ENCODE results near the gene GPC2. TPM values are rescaled to one million over a fixed set of nuclear protein-coding genes. Genes with fewer than 3 reads are reported as not detected.

The GPC2 gene
- total and polyA plus RNA-seq, 2 donors (not counting 3 experiments of a cell fraction or from before 2014, with no cell fraction given): 9.2 to 17.5 TPM

- Histone ChIP-seq H3K4me1 (ENCODE audit: control insufficient read depth, extremely low read depth, insufficient read depth, low read length) (peaks cover 11% of the 10 kb centered on the region), H3K4me3 (replicated peaks in 1 of 3; ENCODE audit: insufficient read depth in 1 of 3, low read depth in 1 of 3, low read length in 3 of 3) (no peak overlapping the region), H3K79me2 (ENCODE audit: control insufficient read depth, insufficient read depth, low read length) (peaks cover 10% of the 10 kb centered on the region), H3K9me1 (replicated peaks; ENCODE audit: control insufficient read depth, extremely low read depth, insufficient read depth, low read length) (no peaks in the 10 kb centered on the region), H3K4me2 (ENCODE audit: insufficient read depth, low read length) (peak overlapping the region; percentile 67), H2AFZ (ENCODE audit: low read depth, low read length) (no peak overlapping the region), H3K36me3 (ENCODE audit: control insufficient read depth in 2 of 2, extremely low read depth in 1 of 2, insufficient read depth in 2 of 2, low read length in 2 of 2) (peaks cover 0 to 2% of the 10 kb centered on the region in 2 experiments), H3K27ac (ENCODE audit: insufficient read depth, low read depth, low read length) (no peak overlapping the region), H4K20me1 (replicated peaks; ENCODE audit: control insufficient read depth, extremely low read depth, insufficient read depth, low read length) (no peaks in the 10 kb centered on the region), H3K9me3 (replicated peaks; ENCODE audit: control insufficient read depth, insufficient read depth, low read length) (no peaks in the 10 kb centered on the region), H3K27me3 (ENCODE audit: control insufficient read depth in 2 of 2, insufficient read depth in 2 of 2, low read length in 2 of 2) (no peaks in the 10 kb centered on the region), H3K9ac (replicated peaks; ENCODE audit: extremely low read depth, insufficient read depth, low read length) (no peak overlapping the region)
- DNase-seq (ENCODE audit: low read depth, low spot score) (no peak), FAIRE-seq (no peak)
- intact Hi-C loops (cut with micrococcal nuclease): loop anchor here (1.0 kb wide), 1 partner anchor 14 kb away; no protein-coding TSS in a partner anchor
- POLR2A ChIA-PET: no interaction called here
- no TSS peak for BruUV-seq (replicated peaks)
- CTCF ChIA-PET: interaction anchor here (1.0 to 1.6 kb wide), 3 partner anchors 10 to 127 kb away, joined by 3 to 4 read pairs (median 3); partner anchors contain the start of genes AP4M1 and MCM7
- dilution Hi-C loops (cut with MboI; ENCODE audit: extremely low pct_ligation_motif_present, low sequenced_read_pairs): no loop called here
- no peak for TF ChIP-seq GATA2 (IDR thresholded peaks at IDR 0.05; ENCODE audit: insufficient read depth, insufficient read length, low read depth, low read length)
- TF ChIP-seq MAX (IDR thresholded peaks at IDR 0.05; ENCODE audit: insufficient read depth, insufficient read length): no peak
- no peak for TF ChIP-seq EZH2 (IDR thresholded peaks at IDR 0.05; ENCODE audit: borderline replicate concordance, low read depth, low read length, severe bottlenecking)
- TF ChIP-seq JUN (IDR thresholded peaks at IDR 0.05; ENCODE audit: borderline replicate concordance, insufficient read depth, insufficient read length, low read depth): no peak
- no peak for TF ChIP-seq MYC (IDR thresholded peaks at IDR 0.05; ENCODE audit: low read depth, low read length)
Observed at GRCh38 chr7:100120733-100121036, 56.5 kb downstream of the GPC2 start.

DNA sequence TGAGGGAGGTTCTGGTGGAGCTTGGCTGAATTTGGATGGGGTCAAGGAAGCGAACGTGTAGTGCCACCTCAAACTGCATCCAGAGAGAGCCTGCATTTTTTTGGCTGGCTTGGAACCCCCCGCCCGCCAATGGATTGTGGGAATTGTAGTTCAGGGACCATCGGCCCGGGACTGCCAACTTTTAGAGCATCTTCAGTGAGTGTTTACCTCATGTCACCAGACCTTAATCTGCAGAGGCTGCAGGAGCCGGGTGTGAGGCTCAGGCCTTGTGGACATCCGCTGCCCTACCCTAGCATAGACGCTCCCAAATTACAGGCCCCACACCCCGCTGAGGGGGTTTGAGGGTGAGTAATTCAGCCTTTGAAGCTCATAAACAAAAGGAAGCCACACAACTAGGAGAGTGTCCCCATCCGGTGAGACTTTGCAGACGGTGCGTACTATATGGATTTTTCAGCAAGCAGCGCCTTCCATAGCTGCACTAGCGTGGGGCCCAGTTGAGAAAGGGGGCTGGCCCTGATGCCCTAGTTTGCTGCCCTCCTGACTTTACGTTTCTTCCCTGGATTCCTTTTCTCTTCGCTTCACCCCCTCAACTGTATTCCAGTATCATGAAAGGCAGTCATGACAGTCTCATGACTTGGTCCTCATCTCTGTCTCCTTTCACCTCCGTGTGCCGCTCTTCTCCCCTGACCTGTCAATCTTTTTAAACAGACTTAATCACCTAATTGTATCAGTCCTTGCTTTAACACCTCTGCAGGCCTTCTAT is 57.0 kb downstream of the GPC2 start:
- BruUV-seq (replicated peaks): TSS peak; percentile 60
- Histone ChIP-seq H3K79me2 (ENCODE audit: control insufficient read depth, insufficient read depth, low read length) (peaks cover 10% of the 10 kb centered on the region), H2AFZ (ENCODE audit: low read depth, low read length) (peak overlapping the region; percentile 60), H3K9me1 (replicated peaks; ENCODE audit: control insufficient read depth, extremely low read depth, insufficient read depth, low read length) (no peaks in the 10 kb centered on the region), H3K4me3 (replicated peaks in 1 of 3; ENCODE audit: insufficient read depth in 1 of 3, low read depth in 1 of 3, low read length in 3 of 3) (peak overlapping the region; percentile 9 to 77 (median 70)), H3K27me3 (ENCODE audit: control insufficient read depth in 2 of 2, insufficient read depth in 2 of 2, low read length in 2 of 2) (no peaks in the 10 kb centered on the region), H3K9ac (replicated peaks; ENCODE audit: extremely low read depth, insufficient read depth, low read length) (peak overlapping the region; percentile 76), H3K4me2 (ENCODE audit: insufficient read depth, low read length) (peak overlapping the region; percentile 67), H3K36me3 (ENCODE audit: control insufficient read depth in 2 of 2, extremely low read depth in 1 of 2, insufficient read depth in 2 of 2, low read length in 2 of 2) (peaks cover 0 to 1% of the 10 kb centered on the region in 2 experiments), H4K20me1 (replicated peaks; ENCODE audit: control insufficient read depth, extremely low read depth, insufficient read depth, low read length) (no peaks in the 10 kb centered on the region), H3K9me3 (replicated peaks; ENCODE audit: control insufficient read depth, insufficient read depth, low read length) (no peaks in the 10 kb centered on the region), H3K27ac (ENCODE audit: insufficient read depth, low read depth, low read length) (peak overlapping the region; percentile 83), H3K4me1 (ENCODE audit: control insufficient read depth, extremely low read depth, insufficient read depth, low read length) (peaks cover 11% of the 10 kb centered on the region)
- intact Hi-C loops (cut with micrococcal nuclease) (loop anchor here (1.0 kb wide), 3 partner anchors 14 to 28 kb away; partner anchors contain the start of genes AP4M1, LAMTOR4 and MCM7), dilution Hi-C loops (cut with MboI; ENCODE audit: extremely low pct_ligation_motif_present, low sequenced_read_pairs) (no loop called here)
- TF ChIP-seq POLR2AphosphoS5 (IDR thresholded peaks at IDR 0.05; ENCODE audit: insufficient read depth, low read depth, low read length): peak; percentile 13
- TF ChIP-seq JUN (IDR thresholded peaks at IDR 0.05; ENCODE audit: borderline replicate concordance, insufficient read depth, insufficient read length, low read depth): no peak
- no peak for TF ChIP-seq FOS (IDR thresholded peaks at IDR 0.05; ENCODE audit: borderline replicate concordance, insufficient read depth, low read length)
- TF ChIP-seq GATA2 (IDR thresholded peaks at IDR 0.05; ENCODE audit: insufficient read depth, insufficient read length, low read depth, low read length): no peak
- TF ChIP-seq MAX (IDR thresholded peaks at IDR 0.05; ENCODE audit: insufficient read depth, insufficient read length): no peak
- no peak for TF ChIP-seq POLR2A (IDR thresholded peaks at IDR 0.05; ENCODE audit: low read depth, low read length)
- ChIA-PET CTCF (interaction anchor here (1.0 to 1.6 kb wide), 3 partner anchors 11 to 127 kb away, joined by 3 to 4 read pairs (median 3); partner anchors contain the start of genes AP4M1 and MCM7), POLR2A (no interaction called here)
- FAIRE-seq: no peak
- DNase-seq (ENCODE audit: low read depth, low spot score): no peak
